ENCODE data around the gene ITGAD.

The ITGAD gene

DNA sequence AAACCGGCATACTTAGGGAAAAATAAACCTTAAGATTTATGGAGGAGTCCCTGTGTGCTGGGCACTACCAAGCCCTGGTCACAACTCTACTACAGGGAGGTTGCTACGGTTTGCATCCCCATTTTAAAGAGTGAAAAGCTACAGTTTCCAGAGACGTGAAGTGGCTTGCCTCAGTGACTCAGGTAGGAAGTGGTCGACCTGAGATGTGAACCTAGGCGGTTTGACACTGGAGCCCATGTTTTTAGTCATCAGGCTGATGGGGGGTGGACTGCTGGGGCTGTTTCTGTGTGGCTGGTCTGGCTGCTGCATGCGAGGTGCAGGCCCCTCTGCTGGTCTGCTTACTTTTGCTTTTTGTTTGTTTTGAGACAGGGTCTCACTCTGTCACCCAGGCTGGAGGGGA is 28.5 kb downstream of the ITGAD start:
- ChIA-PET POLR2A (no interaction called here), CTCF (interaction anchor here (1.9 kb wide), 1 partner anchor 21 kb away, joined by 5 read pairs; the partner anchor contains the start of gene ZNF843)
- H3K27ac ChIP-seq (ENCODE audit: extremely low read depth, low read depth, low read length), result no peak overlapping the region
- TF ChIP-seq ZNF670 (tag by site-specific recombination; IDR thresholded peaks at IDR 0.05; ENCODE audit: low read depth) (no peak), ZNF48 (tag by site-specific recombination; IDR thresholded peaks at IDR 0.05) (no peak), BCL11B (tag by site-specific recombination; IDR thresholded peaks at IDR 0.05; ENCODE audit: low read depth) (no peak), ZNF341 (tag by site-specific recombination; IDR thresholded peaks at IDR 0.05; ENCODE audit: low read depth) (no peak), BCL11A (tag by site-specific recombination; IDR thresholded peaks at IDR 0.05; ENCODE audit: low read depth) (no peak), ZNF292 (tag by site-specific recombination; IDR thresholded peaks at IDR 0.05; ENCODE audit: borderline replicate concordance, low read depth) (no peak), ZNF677 (tag by site-specific recombination; IDR thresholded peaks at IDR 0.05) (no peak), ZBTB1 (tag by site-specific recombination; IDR thresholded peaks at IDR 0.05) (no peak)
- TF ChIP-seq, protein P1, sequence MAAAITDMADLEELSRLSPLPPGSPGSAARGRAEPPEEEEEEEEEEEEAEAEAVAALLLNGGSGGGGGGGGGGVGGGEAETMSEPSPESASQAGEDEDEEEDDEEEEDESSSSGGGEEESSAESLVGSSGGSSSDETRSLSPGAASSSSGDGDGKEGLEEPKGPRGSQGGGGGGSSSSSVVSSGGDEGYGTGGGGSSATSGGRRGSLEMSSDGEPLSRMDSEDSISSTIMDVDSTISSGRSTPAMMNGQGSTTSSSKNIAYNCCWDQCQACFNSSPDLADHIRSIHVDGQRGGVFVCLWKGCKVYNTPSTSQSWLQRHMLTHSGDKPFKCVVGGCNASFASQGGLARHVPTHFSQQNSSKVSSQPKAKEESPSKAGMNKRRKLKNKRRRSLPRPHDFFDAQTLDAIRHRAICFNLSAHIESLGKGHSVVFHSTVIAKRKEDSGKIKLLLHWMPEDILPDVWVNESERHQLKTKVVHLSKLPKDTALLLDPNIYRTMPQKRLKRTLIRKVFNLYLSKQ (tag by site-specific recombination; IDR thresholded peaks at IDR 0.05; ENCODE audit: borderline replicate concordance), result no peak
- no peaks in the 10 kb centered on the region for H3K4me1 ChIP-seq (ENCODE audit: control insufficient read depth, insufficient read depth, low read length)
- H3K36me3 ChIP-seq (ENCODE audit: control insufficient read depth in 2 of 2, insufficient read depth in 1 of 2, low read length in 2 of 2), result no peaks in the 10 kb centered on the region
- H3K4me3 ChIP-seq (ENCODE audit: low read depth, low read length), result no peak overlapping the region
- no peaks in the 10 kb centered on the region for H3K9me3 ChIP-seq (ENCODE audit: control insufficient read depth, insufficient read depth, low read depth, low read length)

DNA sequence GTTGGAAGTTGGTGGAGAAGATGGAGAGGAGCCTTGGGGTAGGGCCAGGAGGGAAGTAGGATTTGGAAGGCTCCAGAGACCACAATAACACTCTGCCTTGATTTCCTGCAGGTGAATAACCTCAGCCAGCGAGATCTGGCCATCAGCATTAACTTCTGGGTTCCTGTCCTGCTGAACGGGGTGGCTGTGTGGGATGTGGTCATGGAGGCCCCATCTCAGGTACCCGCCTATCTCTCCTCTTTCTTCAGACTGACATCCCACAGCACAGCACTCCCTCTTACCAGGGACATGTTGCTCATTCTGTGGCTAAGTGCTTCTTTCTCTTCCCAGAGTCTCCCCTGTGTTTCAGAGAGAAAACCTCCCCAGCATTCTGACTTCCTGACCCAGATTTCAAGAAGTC is 30.1 kb downstream of the ITGAD start:
- no peaks in the 10 kb centered on the region for H3K9me3 ChIP-seq (ENCODE audit: control insufficient read depth, insufficient read depth, low read depth, low read length)
- TF ChIP-seq GLIS2 (tag by site-specific recombination; IDR thresholded peaks at IDR 0.05) (no peak), ZNF701 (tag by site-specific recombination; IDR thresholded peaks at IDR 0.05) (no peak), ZNF398 (tag by site-specific recombination; IDR thresholded peaks at IDR 0.05) (no peak), ZSCAN23 (tag by site-specific recombination; IDR thresholded peaks at IDR 0.05) (no peak), ZNF132 (tag by site-specific recombination; IDR thresholded peaks at IDR 0.05; ENCODE audit: borderline replicate concordance) (no peak), MYNN (tag by site-specific recombination; IDR thresholded peaks at IDR 0.05; ENCODE audit: borderline replicate concordance) (no peak), RBAK (tag by site-specific recombination; IDR thresholded peaks at IDR 0.05) (no peak), ZNF621 (tag by site-specific recombination; IDR thresholded peaks at IDR 0.05) (no peak), ZFHX2 (tag by site-specific recombination; conservative IDR thresholded peaks at IDR 0.05) (no peak)
- TF ChIP-seq, protein P2, sequence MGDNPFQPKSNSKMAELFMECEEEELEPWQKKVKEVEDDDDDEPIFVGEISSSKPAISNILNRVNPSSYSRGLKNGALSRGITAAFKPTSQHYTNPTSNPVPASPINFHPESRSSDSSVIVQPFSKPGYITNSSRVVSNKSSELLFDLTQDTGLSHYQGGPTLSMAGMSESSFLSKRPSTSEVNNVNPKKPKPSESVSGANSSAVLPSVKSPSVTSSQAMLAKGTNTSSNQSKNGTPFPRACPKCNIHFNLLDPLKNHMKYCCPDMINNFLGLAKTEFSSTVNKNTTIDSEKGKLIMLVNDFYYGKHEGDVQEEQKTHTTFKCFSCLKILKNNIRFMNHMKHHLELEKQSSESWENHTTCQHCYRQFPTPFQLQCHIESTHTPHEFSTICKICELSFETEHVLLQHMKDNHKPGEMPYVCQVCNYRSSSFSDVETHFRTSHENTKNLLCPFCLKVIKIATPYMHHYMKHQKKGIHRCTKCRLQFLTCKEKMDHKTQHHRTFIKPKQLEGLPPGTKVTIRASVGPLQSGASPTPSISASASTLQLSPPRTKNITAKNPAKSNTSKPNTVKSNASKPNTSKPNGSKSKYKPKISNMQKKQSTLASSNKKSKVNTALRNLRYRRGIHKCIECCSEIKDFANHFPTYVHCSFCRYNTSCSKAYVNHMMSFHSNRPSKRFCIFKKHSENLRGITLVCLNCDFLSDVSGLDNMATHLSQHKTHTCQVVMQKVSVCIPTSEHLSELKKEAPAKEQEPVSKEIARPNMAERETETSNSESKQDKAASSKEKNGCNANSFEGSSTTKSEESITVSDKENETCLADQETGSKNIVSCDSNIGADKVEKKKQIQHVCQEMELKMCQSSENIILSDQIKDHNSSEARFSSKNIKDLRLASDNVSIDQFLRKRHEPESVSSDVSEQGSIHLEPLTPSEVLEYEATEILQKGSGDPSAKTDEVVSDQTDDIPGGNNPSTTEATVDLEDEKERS (tag by site-specific recombination; IDR thresholded peaks at IDR 0.05), result no peak
- ChIA-PET CTCF (no interaction called here), POLR2A (no interaction called here)
- H3K4me1 ChIP-seq (ENCODE audit: control insufficient read depth, insufficient read depth, low read length), result no peaks in the 10 kb centered on the region
- no peak overlapping the region for H3K4me3 ChIP-seq (ENCODE audit: low read depth, low read length)
- H3K36me3 ChIP-seq (ENCODE audit: control insufficient read depth in 2 of 2, insufficient read depth in 1 of 2, low read length in 2 of 2), result no peaks in the 10 kb centered on the region
- H3K27ac ChIP-seq (ENCODE audit: extremely low read depth, low read depth, low read length), result no peak overlapping the region
